Prostate gland (tissue), 2 donors: ENCODE results near the gene NFATC2IP.

Experiments used
- POLR2A ChIP-seq: fragments of 450-650 bp; IDR thresholded peaks from one replicate; pipeline ENCODE4 v1.6.1; 2016; ENCODE audit warnings: antibody characterized with exemption, mild to moderate bottlenecking
- POLR2AphosphoS5 ChIP-seq: sonication (generic); formaldehyde crosslinking; IDR thresholded peaks from one replicate; pipeline ENCODE4 v1.6.1; 2017; ENCODE audit warnings: antibody characterized with exemption
- TF ChIP-seq, protein P1 (sequence below), 4 experiments: fragments of 200-600 bp in 2 of 4; fragments of 450-650 bp in 2 of 4; sonication (generic) in 2 of 4; IDR thresholded peaks; 1 replicate in 3 of 4; 2 replicates in 1 of 4; pipeline ENCODE4 v1.5.1; 2016 to 2019; ENCODE audit warnings: antibody characterized with exemption in 4 of 4, mild to moderate bottlenecking in 2 of 4, moderate library complexity in 2 of 4

DNA sequence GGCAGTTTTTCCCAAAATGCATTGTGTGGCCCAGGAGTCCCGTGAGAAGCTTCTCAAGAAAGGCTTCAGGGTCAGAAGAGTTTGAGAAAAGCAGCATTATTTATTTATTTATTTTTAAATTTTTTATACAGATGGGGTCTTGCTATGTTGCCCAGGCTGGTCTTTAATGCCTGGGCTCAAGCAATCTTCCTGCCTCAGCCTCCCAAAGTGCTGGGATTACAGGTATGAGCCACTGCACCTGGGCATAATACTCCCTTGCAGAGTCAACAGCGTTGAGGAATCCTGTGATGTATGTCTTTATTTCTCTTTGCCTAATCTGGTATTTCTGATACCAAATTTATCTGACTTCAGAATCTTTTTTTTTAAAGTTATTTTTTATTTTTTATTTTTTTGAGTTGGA, 49.3 kb downstream of the NFATC2IP start:
- TF ChIP-seq, protein P1, sequence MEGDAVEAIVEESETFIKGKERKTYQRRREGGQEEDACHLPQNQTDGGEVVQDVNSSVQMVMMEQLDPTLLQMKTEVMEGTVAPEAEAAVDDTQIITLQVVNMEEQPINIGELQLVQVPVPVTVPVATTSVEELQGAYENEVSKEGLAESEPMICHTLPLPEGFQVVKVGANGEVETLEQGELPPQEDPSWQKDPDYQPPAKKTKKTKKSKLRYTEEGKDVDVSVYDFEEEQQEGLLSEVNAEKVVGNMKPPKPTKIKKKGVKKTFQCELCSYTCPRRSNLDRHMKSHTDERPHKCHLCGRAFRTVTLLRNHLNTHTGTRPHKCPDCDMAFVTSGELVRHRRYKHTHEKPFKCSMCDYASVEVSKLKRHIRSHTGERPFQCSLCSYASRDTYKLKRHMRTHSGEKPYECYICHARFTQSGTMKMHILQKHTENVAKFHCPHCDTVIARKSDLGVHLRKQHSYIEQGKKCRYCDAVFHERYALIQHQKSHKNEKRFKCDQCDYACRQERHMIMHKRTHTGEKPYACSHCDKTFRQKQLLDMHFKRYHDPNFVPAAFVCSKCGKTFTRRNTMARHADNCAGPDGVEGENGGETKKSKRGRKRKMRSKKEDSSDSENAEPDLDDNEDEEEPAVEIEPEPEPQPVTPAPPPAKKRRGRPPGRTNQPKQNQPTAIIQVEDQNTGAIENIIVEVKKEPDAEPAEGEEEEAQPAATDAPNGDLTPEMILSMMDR (IDR thresholded peaks at IDR 0.05), result no peak
- no peak for TF ChIP-seq POLR2A
- TF ChIP-seq POLR2AphosphoS5, result no peak
